NCI-H2227 treated with DMSO at 0.1 percent for 48 hours (cell line): ENCODE data around the gene EFL1.

Experiments used
- DNase-seq: peaks from one replicate; lab custom pipeline; 2025; lab: John Stamatoyannopoulos, UW

Gene EFL1

GRCh38 chr15:82081914-82082762 is 180.4 kb downstream of the EFL1 start:
- no peak for DNase-seq

- DNase-seq, result no peak
Measured at GRCh38 chr15:82080774-82081173, 181.8 kb downstream of the EFL1 start.
